HG03558 (cell line): ENCODE results near the gene NDUFAF3.

Experiments
- ATAC-seq: cut with Tn5 transposase; IDR thresholded peaks from one replicate; pipeline ENCODE4 v1.9.1; 2021; ENCODE audit warnings: moderate number of reproducible peaks; ENCODE audit not compliant: unreplicated experiment; ENCODE audit errors: extremely low read depth

The NDUFAF3 gene

GRCh38 chr3:49034650-49035049 lies 12.7 kb downstream of the NDUFAF3 start:
- no peak for ATAC-seq

GRCh38 chr3:49035281-49035680 lies 13.4 kb downstream of the NDUFAF3 start:
- no peak for ATAC-seq

- no peak for ATAC-seq
Observed at GRCh38 chr3:49053543-49053942, 31.6 kb downstream of the NDUFAF3 start.

- no peak for ATAC-seq
Observed at GRCh38 chr3:49054344-49054862, 32.5 kb downstream of the NDUFAF3 start.

GRCh38 chr3:49057268-49057667 lies 35.3 kb downstream of the NDUFAF3 start:
- ATAC-seq = no peak

GRCh38 chr3:49058011-49058410 lies 36.1 kb downstream of the NDUFAF3 start:
- no peak for ATAC-seq
